Stomach (tissue), 4 donors: Measurements from ENCODE around the gene NTF4.
A peak's percentile ranks its signal among the peaks of the same experiment; 100 is the strongest.

Experiments used
- EP300 ChIP-seq: sonication (generic); formaldehyde crosslinking; IDR thresholded peaks from one replicate; pipeline ENCODE4 v1.6.1; 2017; ENCODE audit warnings: antibody characterized with exemption
- POLR2A ChIP-seq, 4 donors: fragments of 450-650 bp; IDR thresholded peaks; one replicate each; pipeline ENCODE4 v1.6.1; 2016; ENCODE audit warnings: antibody characterized with exemption in 4 of 4, control low read depth in 2 of 4, mild to moderate bottlenecking in 1 of 4, moderate library complexity in 1 of 4
- POLR2AphosphoS5 ChIP-seq, 3 donors: sonication (generic); formaldehyde crosslinking; IDR thresholded peaks; one replicate each; pipeline ENCODE4 v1.6.1; 2016; ENCODE audit warnings: antibody characterized with exemption in 3 of 3
- TF ChIP-seq, protein P1 (sequence below), 7 experiments: fragments of 450-650 bp in 4 of 7; fragments of 200-600 bp in 3 of 7; sonication (generic) in 3 of 7; IDR thresholded peaks; one replicate each; pipeline ENCODE4 v1.5.1; 2016 to 2019; ENCODE audit warnings: antibody characterized with exemption in 7 of 7, control low read depth in 2 of 7, mild to moderate bottlenecking in 1 of 7

DNA sequence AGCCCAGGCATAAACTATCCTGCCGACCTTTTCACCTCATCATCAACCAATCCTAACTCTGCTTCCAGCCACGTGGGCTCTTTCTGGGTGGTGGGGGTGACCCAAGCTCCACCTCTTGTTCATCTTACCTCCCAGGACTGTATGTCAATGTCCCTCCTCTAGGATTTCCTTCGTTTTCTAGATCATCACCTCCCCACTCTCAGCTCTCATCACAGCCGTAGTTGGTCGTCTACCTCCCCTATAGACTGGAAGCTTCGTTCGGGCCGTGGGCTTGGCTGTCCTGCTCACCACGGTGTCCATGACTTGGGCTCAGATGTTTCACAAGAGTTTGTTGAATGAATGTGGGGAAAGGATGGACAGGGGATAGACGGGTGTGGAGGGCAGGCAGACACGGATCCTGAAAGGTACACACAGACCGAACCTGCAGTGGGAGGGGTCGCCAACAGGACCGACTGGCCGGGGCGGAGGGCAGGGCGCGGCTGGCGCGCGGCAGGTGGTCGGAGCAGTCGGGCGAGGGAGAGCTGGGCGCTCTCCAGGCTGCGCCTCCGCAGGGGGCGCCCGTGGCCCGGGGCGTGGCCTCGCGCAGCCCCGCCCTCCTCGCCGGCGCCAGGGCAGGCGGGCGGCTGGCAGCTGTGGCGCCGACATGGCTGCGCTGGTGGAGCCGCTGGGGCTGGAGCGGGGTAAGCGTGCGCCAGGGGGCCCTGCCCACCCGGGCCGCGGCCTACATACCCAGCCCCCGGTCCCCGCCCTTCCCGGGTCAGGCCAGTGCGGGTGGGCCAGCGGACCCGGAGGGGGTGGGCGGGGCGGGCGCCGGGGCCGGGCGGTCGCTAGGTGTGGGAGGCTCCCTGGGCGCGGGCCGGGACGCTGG is 49.4 kb upstream of the NTF4 start, which contains the start of gene LIN7B:
- TF ChIP-seq, protein P1, sequence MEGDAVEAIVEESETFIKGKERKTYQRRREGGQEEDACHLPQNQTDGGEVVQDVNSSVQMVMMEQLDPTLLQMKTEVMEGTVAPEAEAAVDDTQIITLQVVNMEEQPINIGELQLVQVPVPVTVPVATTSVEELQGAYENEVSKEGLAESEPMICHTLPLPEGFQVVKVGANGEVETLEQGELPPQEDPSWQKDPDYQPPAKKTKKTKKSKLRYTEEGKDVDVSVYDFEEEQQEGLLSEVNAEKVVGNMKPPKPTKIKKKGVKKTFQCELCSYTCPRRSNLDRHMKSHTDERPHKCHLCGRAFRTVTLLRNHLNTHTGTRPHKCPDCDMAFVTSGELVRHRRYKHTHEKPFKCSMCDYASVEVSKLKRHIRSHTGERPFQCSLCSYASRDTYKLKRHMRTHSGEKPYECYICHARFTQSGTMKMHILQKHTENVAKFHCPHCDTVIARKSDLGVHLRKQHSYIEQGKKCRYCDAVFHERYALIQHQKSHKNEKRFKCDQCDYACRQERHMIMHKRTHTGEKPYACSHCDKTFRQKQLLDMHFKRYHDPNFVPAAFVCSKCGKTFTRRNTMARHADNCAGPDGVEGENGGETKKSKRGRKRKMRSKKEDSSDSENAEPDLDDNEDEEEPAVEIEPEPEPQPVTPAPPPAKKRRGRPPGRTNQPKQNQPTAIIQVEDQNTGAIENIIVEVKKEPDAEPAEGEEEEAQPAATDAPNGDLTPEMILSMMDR (IDR thresholded peaks at IDR 0.05): peak in 3 of 7 experiments; percentile 35 to 64 (median 39)
- TF ChIP-seq EP300: no peak
- TF ChIP-seq POLR2A (IDR thresholded peaks at IDR 0.05): no peak
- TF ChIP-seq POLR2AphosphoS5 (IDR thresholded peaks at IDR 0.05): no peak
